Measurements from ENCODE around the gene CAT.

- TF ChIP-seq POLR2AphosphoS5 (IDR thresholded peaks at IDR 0.05; ENCODE audit: low read depth, low read length) (no peak), SIN3A (IDR thresholded peaks at IDR 0.05; ENCODE audit: borderline replicate concordance, insufficient read depth, low read length) (no peak), FOXP2 (optimal IDR thresholded peaks at IDR 0.05; ENCODE audit: borderline replicate concordance, extremely low read depth, extremely low read length, insufficient read depth) (no peak), TAF1 (IDR thresholded peaks at IDR 0.05; ENCODE audit: borderline replicate concordance, insufficient read depth, low read length) (no peak)
Measured at GRCh38 chr11:34448223-34448994, 9.7 kb downstream of the CAT start.
